BJ (cell line): ENCODE measurements around the gene ZNF497. TPM values are rescaled to one million over a fixed set of nuclear protein-coding genes. Genes with fewer than 3 reads are reported as not detected.

ENCODE experiments used
- CTCF ChIA-PET: fragments of 350-600 bp; formaldehyde crosslinking; extraction: SDS; loops from one replicate; lab custom pipeline; 2021; ENCODE audit warnings: antibody characterized with exemption, inconsistent platforms; lab: Yijun Ruan, JAX
- POLR2A ChIA-PET: fragments of 300-600 bp; sonication (Branson Sonifier 250); formaldehyde crosslinking; extraction: SDS; loops from one replicate; lab custom pipeline; 2021; ENCODE audit warnings: antibody characterized with exemption; lab: Charles Lee
- DNase-seq: peaks from one replicate; pipeline ENCODE4 v3.0.0-alpha.2; 2011; ENCODE audit warnings: low read depth
- H3K27me3 ChIP-seq: 2 replicates; pipeline ENCODE4 v1.6.0; 2011; ENCODE audit warnings: low read length; ENCODE audit not compliant: control insufficient read depth, insufficient read depth
- H3K36me3 ChIP-seq: 2 replicates; pipeline ENCODE4 v1.5.1; 2011; ENCODE audit warnings: low read length; ENCODE audit not compliant: control insufficient read depth, insufficient read depth
- H3K4me3 ChIP-seq: 2 replicates; pipeline ENCODE4 v1.5.1; 2011; ENCODE audit warnings: low read depth, mild to moderate bottlenecking, control low read depth, low read length
- CTCF ChIP-seq: IDR thresholded peaks from 2 replicates; pipeline ENCODE4 v1.5.1; 2011; ENCODE audit warnings: low read depth, mild to moderate bottlenecking, control low read depth, inconsistent platforms, low read length, moderate library complexity; ENCODE audit not compliant: insufficient read depth
- polyA plus RNA-seq: library from polyadenylated mRNA; depleted of rRNA; stranded (reverse); fragments of >200 nt; gene quantifications from 2 replicates; pipeline ENCODE4 v1.2.3, GENCODE V29; 2011

Gene ZNF497
- polyA plus RNA-seq, 1 experiment: 0.20 TPM

- TF ChIP-seq CTCF: no peak
- Histone ChIP-seq H3K4me3 (no peak overlapping the region), H3K27me3 (no peaks in the 10 kb centered on the region), H3K36me3 (peaks cover 17% of the 10 kb centered on the region)
- POLR2A ChIA-PET: no interaction called here
- CTCF ChIA-PET: no interaction called here
- no peak for DNase-seq
Measured at GRCh38 chr19:58395979-58396627, 33.6 kb upstream of the ZNF497 start.

GRCh38 chr19:58395220-58395978 is 32.8 kb upstream of the ZNF497 start, which contains the start of gene RNF225:
TSS of gene RNF225 (plus strand) at chr19:58395656. CDS start at chr19:58396090, 434 bp downstream.
- Histone ChIP-seq H3K4me3 (no peak within 1 kb of the TSS), H3K36me3 (peaks cover 19% of the 10 kb centered on the region), H3K27me3 (no peaks in the 10 kb centered on the region)
- no peak for TF ChIP-seq CTCF
- ChIA-PET CTCF (no interaction called here), POLR2A (no interaction called here)
- no peak for DNase-seq

GRCh38 chr19:58394821-58395219 is 32.3 kb upstream of the ZNF497 start:
- Histone ChIP-seq H3K27me3 (no peaks in the 10 kb centered on the region), H3K36me3 (peaks cover 19% of the 10 kb centered on the region), H3K4me3 (no peak overlapping the region)
- no peak for TF ChIP-seq CTCF
- no peak for DNase-seq
- ChIA-PET POLR2A (no interaction called here), CTCF (no interaction called here)

GRCh38 chr19:58393725-58394033 is 31.1 kb upstream of the ZNF497 start:
- TF ChIP-seq CTCF: no peak
- peaks cover 21% of the 10 kb centered on the region for H3K36me3 ChIP-seq
- no peak overlapping the region for H3K4me3 ChIP-seq
- CTCF ChIA-PET: no interaction called here
- DNase-seq: no peak
- H3K27me3 ChIP-seq: no peaks in the 10 kb centered on the region
- POLR2A ChIA-PET: no interaction called here

GRCh38 chr19:58392945-58393724 is 30.6 kb upstream of the ZNF497 start:
- POLR2A ChIA-PET: no interaction called here
- DNase-seq: no peak

More at GRCh38 chr19:58392945-58393724, 30.6 kb upstream of the ZNF497 start:
- TF ChIP-seq CTCF: no peak
- CTCF ChIA-PET: no interaction called here
- peaks cover 21% of the 10 kb centered on the region for H3K36me3 ChIP-seq
- H3K27me3 ChIP-seq: no peaks in the 10 kb centered on the region
- H3K4me3 ChIP-seq: no peak overlapping the region
